Thymus (tissue), 2 donors: ENCODE measurements around the gene C3orf85. TPM values are rescaled to one million over a fixed set of nuclear protein-coding genes. Genes with fewer than 3 reads are reported as not detected.

Source experiments
- polyA plus RNA-seq: library from polyadenylated mRNA; stranded (reverse); fragments of 200-250 nt; gene quantifications from one replicate; pipeline ENCODE4 v1.2.3, GENCODE V29; 2013
- total RNA-seq: library from RNA; stranded (reverse); fragments of 120-200 nt; gene quantifications from one replicate; pipeline ENCODE4 v1.2.4, GENCODE V29; 2013
- donor health status: healthy.

The C3orf85 gene
- total and polyA plus RNA-seq, 2 donors = 0.32 TPM; not detected in 1

Other genes with a start within 250 kb of the C3orf85 start
- gene GUCA1C, start 182.8 kb upstream of the C3orf85 start, total RNA-seq = not detected
- gene GUCA1C, start 182.8 kb upstream of the C3orf85 start, polyA plus RNA-seq = 0.11 TPM
- gene MORC1, start 18.6 kb upstream of the C3orf85 start, total RNA-seq = 0.05 TPM
- 0.27 TPM for gene MORC1, start 18.6 kb upstream of the C3orf85 start, polyA plus RNA-seq
- 0.14 TPM for gene DPPA2, start 179.8 kb downstream of the C3orf85 start, total RNA-seq
- gene DPPA2, start 179.8 kb downstream of the C3orf85 start, polyA plus RNA-seq = 0.62 TPM
- 13.6 TPM for gene DPPA4, start 200.8 kb downstream of the C3orf85 start, total RNA-seq
- gene DPPA4, start 200.8 kb downstream of the C3orf85 start, polyA plus RNA-seq = 14.2 TPM